HG03521 (cell line): ENCODE results near the gene ADD3.
A peak's percentile ranks its signal among the peaks of the same experiment; 100 is the strongest.

ENCODE experiments used
- ATAC-seq: cut with Tn5 transposase; IDR thresholded peaks from one replicate; pipeline ENCODE4 v1.9.1; 2021; ENCODE audit warnings: mild to moderate bottlenecking, moderate library complexity; ENCODE audit not compliant: unreplicated experiment

ADD3 gene

DNA sequence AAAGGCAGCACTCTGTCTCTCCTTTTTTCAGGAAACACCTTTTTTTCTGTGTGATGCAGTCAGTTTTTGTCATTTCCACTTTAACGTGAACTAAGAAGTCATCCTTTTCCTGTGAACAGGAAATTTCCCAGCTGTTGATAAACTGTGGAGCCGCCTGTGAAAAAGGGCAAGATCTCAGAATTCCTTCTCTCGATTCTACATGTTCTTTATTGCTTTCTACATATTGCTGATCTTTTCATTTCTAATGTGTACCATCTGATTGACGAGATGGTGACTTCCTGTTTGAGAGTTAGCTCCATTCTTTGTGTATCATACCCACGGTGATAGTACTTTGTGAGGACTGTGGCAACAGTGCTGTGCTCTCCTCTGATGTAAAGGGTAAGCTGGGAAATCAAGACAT lies 50.4 kb downstream of the ADD3 start:
- ATAC-seq, result no peak

GRCh38 chr10:110059925-110060324 lies 52.1 kb downstream of the ADD3 start:
- ATAC-seq, result no peak

GRCh38 chr10:110061687-110062086 lies 53.9 kb downstream of the ADD3 start:
- ATAC-seq, result no peak

DNA sequence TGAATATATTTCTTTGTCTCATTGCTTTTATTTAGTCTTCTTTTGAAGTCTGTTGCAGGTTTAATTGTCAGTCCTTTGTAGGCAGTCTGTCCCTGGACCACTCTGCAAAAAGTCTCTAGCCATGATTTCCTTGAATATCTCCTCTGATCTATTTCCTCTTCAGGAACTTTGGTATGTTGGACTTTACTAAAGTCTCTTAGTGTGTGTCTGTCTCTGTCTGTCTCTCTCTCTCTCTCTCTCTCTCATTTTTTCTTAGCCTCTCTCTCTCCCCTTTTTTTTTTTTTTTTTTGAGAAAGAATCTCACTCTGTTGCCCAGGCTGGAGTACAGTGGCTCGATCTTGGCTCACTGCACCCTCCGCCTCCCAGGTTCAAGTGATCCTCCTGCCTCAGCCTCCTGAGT lies 57.5 kb downstream of the ADD3 start:
- no peak for ATAC-seq

- peak; percentile 42 for ATAC-seq
These were observed 60.4 kb downstream of the ADD3 start for GRCh38 chr10:110067960-110068770.

DNA sequence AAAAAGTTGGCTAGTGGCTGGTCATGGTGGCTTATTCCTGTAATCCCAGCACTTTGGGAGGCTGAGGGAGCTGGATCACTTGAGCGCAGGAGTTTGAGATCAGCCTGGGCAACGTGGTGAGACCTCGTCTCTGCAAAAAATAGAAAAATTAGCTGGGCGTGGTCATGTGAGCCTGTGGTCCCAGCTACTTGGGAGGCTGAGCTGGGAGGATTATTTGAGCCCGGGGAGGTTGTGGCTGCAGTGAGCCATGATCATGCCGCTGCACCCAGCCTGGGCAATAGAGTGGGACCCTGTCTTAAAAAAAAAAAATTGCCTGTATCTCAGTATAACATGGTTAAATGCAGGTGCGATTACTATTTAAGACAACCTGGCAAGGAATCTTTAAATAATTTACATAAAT lies 61.0 kb downstream of the ADD3 start:
- ATAC-seq, result no peak

- ATAC-seq, result peak; percentile 65
These were observed 61.8 kb downstream of the ADD3 start for GRCh38 chr10:110069502-110069982.

DNA sequence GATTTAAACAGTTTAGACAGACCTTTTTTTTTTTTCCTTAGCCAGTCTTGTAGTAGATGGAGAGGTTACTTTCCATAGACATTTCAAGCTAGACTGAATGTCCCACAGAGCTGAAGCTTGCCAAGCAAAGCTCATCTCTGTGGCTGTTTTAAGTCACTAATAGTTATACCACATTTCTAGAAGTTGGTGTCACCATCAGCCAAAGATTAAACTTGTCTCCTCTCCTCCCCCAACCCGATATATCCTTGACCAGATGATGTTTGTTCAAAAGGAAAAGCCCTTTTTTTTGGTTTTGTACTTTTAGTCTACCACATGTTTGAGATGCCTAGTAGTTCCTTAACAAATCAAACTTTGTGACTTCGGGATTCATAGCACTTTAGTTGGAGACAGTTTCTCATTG lies 66.1 kb downstream of the ADD3 start:
- no peak for ATAC-seq

DNA sequence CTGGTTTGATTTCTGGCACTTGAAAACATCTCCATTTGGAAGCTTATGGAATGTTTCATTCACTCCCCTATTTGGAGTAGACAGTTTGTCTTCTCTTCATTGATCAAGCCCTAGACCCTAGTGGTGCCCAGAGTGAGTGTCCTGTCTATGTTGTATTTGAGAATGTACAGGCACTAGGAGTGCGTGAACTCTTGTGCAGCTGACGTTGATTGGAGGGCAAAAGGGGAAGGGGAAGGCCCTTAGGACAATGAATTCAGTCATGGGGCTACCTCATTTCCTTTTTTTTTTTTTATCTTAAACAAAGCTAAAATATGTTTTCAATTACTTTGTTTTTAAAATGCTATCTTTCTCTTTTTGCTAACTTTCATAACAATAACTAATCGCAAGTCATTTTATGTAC lies 66.5 kb downstream of the ADD3 start:
- no peak for ATAC-seq

GRCh38 chr10:110074758-110075671 lies 67.2 kb downstream of the ADD3 start:
- no peak for ATAC-seq

DNA sequence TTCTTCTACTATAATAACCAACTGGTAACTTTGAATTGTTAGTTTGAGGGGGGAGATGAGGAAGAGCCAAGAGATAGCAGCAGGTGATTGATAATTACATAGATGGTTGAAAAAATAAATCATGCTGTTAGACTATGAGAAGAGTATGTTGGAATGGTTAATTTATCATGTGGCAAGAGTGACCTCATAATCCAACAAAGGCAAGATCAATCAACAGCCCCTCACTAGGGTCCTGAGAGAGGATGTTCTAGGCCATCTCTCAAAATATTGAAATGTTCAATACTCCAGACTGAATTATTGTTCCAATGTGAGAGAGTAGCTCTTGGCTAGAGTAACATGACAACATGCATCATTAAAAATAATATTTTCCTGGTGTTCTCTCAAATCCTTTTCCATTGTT lies 67.9 kb downstream of the ADD3 start:
- ATAC-seq, result no peak

DNA sequence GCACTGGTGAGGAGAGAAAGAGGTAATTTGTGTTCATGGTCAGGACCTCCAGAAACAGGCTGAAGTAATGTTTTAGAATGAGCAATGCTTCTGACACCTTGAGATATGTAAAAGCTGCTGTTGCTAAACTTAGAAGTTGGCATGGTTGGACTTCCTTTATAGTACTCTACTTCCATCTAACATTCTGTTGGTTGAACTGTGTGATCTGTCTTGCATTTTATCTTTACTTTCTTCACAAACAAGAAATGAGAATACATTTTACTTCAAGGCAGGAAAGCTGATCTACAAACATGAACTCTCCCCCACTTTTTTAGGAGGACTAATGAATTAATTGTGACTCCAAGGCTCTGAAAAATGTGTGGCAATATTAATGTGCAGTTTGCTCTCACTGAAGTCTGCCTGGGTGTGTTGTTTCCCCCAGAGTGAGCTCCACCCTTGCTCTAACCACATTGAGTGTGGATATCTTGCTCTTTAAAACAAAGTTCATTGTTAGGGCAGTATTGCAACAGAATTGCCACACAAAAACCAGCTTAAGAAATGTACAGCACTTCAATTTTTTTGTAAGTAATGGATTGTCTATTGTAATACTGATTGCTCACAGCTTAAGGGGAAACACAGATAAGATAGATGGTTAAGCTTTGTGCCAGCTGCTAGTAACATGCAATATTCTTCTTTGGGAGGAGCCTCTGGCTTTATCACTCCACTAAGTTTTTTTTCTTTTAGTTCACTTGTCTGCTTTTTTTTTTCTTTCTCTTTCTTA lies 69.0 kb downstream of the ADD3 start:
- ATAC-seq, result peak; percentile 59

DNA sequence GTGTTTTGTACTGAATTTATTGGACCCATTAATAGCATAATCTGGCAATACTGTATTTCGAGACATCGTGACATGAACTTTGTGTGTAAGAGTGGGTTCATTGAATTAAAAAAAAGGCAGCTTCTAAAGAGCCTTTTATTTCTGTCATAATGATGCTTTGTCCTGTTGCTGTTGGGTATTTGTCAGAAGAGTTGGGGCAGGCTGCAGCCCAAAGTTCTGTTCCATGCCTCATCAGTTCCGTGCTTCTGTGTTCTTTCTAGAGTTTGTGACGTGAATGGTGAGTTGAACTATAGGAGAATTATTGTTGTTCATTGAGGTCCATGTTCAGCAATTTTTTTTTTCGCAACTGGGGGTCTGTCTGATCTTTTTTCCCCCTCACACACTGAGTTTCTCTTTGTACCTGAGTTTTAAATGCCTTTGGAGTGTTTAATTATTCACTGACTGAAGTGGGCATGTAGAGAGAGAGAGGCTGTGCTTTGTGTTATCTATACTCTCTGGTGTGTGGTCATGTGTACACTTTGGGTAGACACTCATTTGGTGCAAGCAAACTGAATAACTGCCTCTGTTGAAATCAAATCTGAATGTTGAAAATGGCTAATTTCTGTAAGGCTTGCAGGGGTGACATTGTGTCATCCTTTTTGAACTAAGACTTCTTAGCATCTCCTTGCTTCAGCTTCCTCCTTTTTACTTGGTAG lies 69.8 kb downstream of the ADD3 start:
- ATAC-seq, result no peak

- ATAC-seq, result no peak
These were observed 70.5 kb downstream of the ADD3 start for GRCh38 chr10:110078317-110078716.

GRCh38 chr10:110081911-110082310 lies 74.1 kb downstream of the ADD3 start:
- ATAC-seq, result no peak

GRCh38 chr10:110083884-110084283 lies 76.1 kb downstream of the ADD3 start:
- no peak for ATAC-seq

DNA sequence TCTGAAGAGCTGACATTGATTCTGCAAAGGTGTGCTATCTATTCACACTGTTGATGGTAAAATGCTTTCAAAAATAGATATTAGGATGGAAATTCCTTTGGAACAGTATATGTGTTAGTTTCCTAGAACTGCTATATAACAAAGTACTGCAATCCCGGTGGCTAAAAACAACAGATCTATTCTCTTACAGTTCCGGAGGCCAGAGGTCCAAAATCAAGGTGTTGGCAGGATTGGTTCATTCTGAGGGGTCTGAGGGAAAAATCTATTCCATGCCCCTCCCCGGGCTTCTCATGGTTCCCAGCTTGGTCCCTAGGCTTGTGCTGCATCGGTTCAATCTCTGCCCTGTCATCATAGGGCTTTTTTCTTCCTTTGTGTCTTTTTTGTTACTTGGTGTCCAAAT lies 79.9 kb downstream of the ADD3 start:
- ATAC-seq, result no peak

- ATAC-seq, result no peak
These were observed 80.8 kb downstream of the ADD3 start for GRCh38 chr10:110088367-110089104.

- ATAC-seq, result no peak
These were observed 84.0 kb downstream of the ADD3 start for GRCh38 chr10:110091830-110092229.

- no peak for ATAC-seq
These were observed 85.9 kb downstream of the ADD3 start for GRCh38 chr10:110093722-110094121.
